Measurements from ENCODE around the gene COA8. TPM values are rescaled to one million over a fixed set of nuclear protein-coding genes. Genes with fewer than 3 reads are reported as not detected.
A peak's percentile ranks its signal among the peaks of the same experiment; 100 is the strongest.
"Not testable (repeated sequence)": the region's sequence is repeated elsewhere in the genome, so short reads cannot be mapped to it uniquely, and the experiment has no call there.

COA8 gene
- polyA plus RNA-seq, 3 donors, result 13.2 to 58.1 (median 52.3) TPM

DNA sequence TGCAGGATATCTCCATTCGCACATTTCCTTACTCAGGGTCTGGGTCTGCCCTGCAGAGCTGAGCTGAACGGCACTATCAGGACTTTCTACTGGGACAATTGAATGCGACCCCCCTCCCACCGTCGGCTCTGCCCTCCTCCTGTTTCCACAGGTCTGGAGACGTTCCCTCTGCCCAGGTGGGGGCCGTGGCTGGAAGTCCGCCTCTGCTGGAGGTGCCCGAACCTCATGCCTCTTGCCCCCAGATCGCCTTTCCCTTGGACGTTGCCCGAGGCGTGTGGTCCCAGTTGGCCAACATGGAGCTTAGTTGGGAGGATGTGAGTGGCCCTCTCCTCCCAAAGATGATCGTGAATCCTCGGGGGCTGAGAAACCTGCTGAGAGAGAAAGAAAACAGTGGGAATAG lies 45.1 kb downstream of the COA8 start:
- H2AFZ ChIP-seq (ENCODE audit: insufficient read depth, low read depth, low read length, poor library complexity, severe bottlenecking), result peak overlapping the region; percentile 55
- H3K79me2 ChIP-seq (ENCODE audit: insufficient read depth, low read length), result no peaks in the 10 kb centered on the region
- Mint-ChIP-seq H3K27ac (peak overlapping the region in 3 of 7 donors; percentile 26 to 41 (median 28)), H3K4me3 (peak overlapping the region; percentile 71 to 95), H3K27me3 (ENCODE audit: low read depth in 3 of 3) (peaks cover 20 to 53% (median 36%) of the 10 kb centered on the region in 3 donors), H3K36me3 (peaks cover 4 to 11% of the 10 kb centered on the region in 2 donors), H3K4me1 (peaks cover 37% of the 10 kb centered on the region), H3K9me3 (peaks cover 11 to 31% (median 26%) of the 10 kb centered on the region in 7 donors)
- no peak for DNase-seq
- intact Hi-C loops (cut with micrococcal nuclease), result no loop called here
- no peak overlapping the region for H3K27ac ChIP-seq (ENCODE audit: low read depth in 1 of 2, low read length in 2 of 2)
- H3K4me3 ChIP-seq (replicated peaks in 1 of 3; ENCODE audit: low read depth in 2 of 3, low read length in 3 of 3), result peak overlapping the region in 1 of 3 experiments; percentile 70
- 6% methylated on average over 9 of the region's 15 CpGs for WGBS (ENCODE audit: insufficient coverage)
- H3K4me2 ChIP-seq (replicated peaks; ENCODE audit: extremely low read depth, low read length, poor library complexity, severe bottlenecking), result peak overlapping the region; percentile 73
- H3K9me3 ChIP-seq (replicated peaks in 1 of 2; ENCODE audit: control insufficient read depth in 1 of 2, insufficient read depth in 1 of 2, low read length in 2 of 2), result peaks cover 10 to 19% of the 10 kb centered on the region in 2 donors
- H4K20me1 ChIP-seq (ENCODE audit: insufficient read depth, low read length), result no peaks in the 10 kb centered on the region
- H3K4me1 ChIP-seq (ENCODE audit: control insufficient read depth in 1 of 2, insufficient read depth in 2 of 2, low read length in 2 of 2), result peaks cover 23 to 25% of the 10 kb centered on the region in 2 donors
- H3K27me3 ChIP-seq (ENCODE audit: control insufficient read depth in 2 of 2, insufficient read depth in 2 of 2, low read length in 2 of 2), result peaks cover 0 to 19% of the 10 kb centered on the region in 2 donors
- TF ChIP-seq, protein P1, sequence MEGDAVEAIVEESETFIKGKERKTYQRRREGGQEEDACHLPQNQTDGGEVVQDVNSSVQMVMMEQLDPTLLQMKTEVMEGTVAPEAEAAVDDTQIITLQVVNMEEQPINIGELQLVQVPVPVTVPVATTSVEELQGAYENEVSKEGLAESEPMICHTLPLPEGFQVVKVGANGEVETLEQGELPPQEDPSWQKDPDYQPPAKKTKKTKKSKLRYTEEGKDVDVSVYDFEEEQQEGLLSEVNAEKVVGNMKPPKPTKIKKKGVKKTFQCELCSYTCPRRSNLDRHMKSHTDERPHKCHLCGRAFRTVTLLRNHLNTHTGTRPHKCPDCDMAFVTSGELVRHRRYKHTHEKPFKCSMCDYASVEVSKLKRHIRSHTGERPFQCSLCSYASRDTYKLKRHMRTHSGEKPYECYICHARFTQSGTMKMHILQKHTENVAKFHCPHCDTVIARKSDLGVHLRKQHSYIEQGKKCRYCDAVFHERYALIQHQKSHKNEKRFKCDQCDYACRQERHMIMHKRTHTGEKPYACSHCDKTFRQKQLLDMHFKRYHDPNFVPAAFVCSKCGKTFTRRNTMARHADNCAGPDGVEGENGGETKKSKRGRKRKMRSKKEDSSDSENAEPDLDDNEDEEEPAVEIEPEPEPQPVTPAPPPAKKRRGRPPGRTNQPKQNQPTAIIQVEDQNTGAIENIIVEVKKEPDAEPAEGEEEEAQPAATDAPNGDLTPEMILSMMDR (IDR thresholded peaks at IDR 0.05), result no peak
- no peaks in the 10 kb centered on the region for H3K36me3 ChIP-seq (replicated peaks in 1 of 2; ENCODE audit: control insufficient read depth in 1 of 2, insufficient read depth in 2 of 2, low read length in 2 of 2)
- H3K9ac ChIP-seq (ENCODE audit: insufficient read depth, low read length, poor library complexity, severe bottlenecking), result peak overlapping the region; percentile 37

DNA sequence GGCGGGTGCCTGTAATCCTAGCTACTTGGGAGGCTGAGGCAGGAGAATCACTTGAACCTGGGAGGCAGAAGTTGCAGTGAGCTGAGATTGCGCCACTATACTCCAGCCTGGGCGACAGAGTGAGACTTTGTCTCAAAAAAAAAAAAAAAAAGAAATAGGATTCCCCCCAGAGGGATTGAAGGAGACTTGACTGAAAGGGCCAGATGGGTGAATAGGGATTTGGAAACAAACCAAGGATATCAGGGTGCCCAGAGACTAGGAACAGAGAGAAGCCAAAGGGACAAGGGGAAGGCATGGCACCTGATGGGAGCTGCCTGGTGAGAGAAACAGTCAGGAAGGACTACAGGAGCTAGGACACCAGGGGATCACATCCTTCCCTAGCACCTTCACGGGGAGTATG lies 46.3 kb downstream of the COA8 start:
- intact Hi-C loops (cut with micrococcal nuclease); H4K20me1 ChIP-seq (ENCODE audit: insufficient read depth, low read length); H3K4me3 ChIP-seq (replicated peaks in 1 of 3; ENCODE audit: low read depth in 2 of 3, low read length in 3 of 3); H2AFZ ChIP-seq (ENCODE audit: insufficient read depth, low read depth, low read length, poor library complexity, severe bottlenecking); H3K4me2 ChIP-seq (replicated peaks; ENCODE audit: extremely low read depth, low read length, poor library complexity, severe bottlenecking); DNase-seq; H3K27ac ChIP-seq (ENCODE audit: low read depth in 1 of 2, low read length in 2 of 2); H3K27ac Mint-ChIP-seq; H3K36me3 ChIP-seq (replicated peaks in 1 of 2; ENCODE audit: control insufficient read depth in 1 of 2, insufficient read depth in 2 of 2, low read length in 2 of 2); H3K9ac ChIP-seq (ENCODE audit: insufficient read depth, low read length, poor library complexity, severe bottlenecking); H3K79me2 ChIP-seq (ENCODE audit: insufficient read depth, low read length): not testable (repeated sequence)
- Mint-ChIP-seq H3K9me3 (peaks cover 11 to 27% (median 22%) of the 10 kb centered on the region in 7 donors), H3K4me1 (peaks cover 31% of the 10 kb centered on the region), H3K4me3 (peak overlapping the region in 1 of 2 donors; percentile 71), H3K36me3 (peaks cover 4 to 11% of the 10 kb centered on the region in 2 donors), H3K27me3 (ENCODE audit: low read depth in 3 of 3) (peaks cover 22 to 57% (median 36%) of the 10 kb centered on the region in 3 donors)
- peaks cover 23 to 25% of the 10 kb centered on the region in 2 donors for H3K4me1 ChIP-seq (ENCODE audit: control insufficient read depth in 1 of 2, insufficient read depth in 2 of 2, low read length in 2 of 2)
- no CpG with 5 or more reads among the region's 4 CpGs for WGBS (ENCODE audit: insufficient coverage)
- peaks cover 10 to 19% of the 10 kb centered on the region in 2 donors for H3K9me3 ChIP-seq (replicated peaks in 1 of 2; ENCODE audit: control insufficient read depth in 1 of 2, insufficient read depth in 1 of 2, low read length in 2 of 2)
- H3K27me3 ChIP-seq (ENCODE audit: control insufficient read depth in 2 of 2, insufficient read depth in 2 of 2, low read length in 2 of 2), result peaks cover 0 to 19% of the 10 kb centered on the region in 2 donors
